ENCODE data around the gene CEP295NL.
"Not testable (repeated sequence)": the region's sequence is repeated elsewhere in the genome, so short reads cannot be mapped to it uniquely, and the experiment has no call there.

CEP295NL gene

DNA sequence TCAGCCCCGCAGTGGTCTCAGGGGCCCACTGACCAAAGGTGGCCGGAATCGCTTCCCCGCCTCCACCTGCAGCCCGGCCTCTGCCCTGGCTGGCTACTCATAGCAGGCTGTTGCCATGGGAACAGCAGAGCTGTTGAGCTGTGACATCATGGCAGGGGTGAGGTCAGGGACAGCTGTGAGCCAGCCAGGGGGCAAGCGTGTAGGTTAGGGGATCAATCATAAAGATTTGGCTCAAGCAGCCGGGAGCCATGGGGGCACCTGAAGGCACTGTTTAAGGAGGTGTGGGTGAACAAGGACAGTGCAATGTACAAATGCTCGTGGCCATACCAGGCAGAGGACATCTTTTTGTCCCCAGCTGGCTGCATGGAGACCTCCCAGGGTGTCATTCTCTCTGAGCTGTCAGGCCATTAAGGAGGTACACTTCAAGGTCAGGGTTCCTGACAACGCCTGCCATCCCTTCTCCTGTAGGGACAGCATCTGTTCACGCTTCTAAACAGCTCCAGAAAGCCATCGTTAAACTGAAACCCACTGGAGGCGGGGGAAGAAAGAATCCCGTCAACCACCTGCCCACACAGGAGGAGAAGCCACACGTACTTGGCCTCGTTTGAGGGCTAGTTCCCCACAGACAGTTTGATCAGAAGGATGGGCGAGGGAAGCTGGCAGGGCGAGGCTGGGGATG is at the start of gene CEP295NL:
TSS of gene CEP295NL (minus strand) at position 101 of the 679 bp plus-strand sequence. CDS start 1,373 bp downstream, outside the sequence.
- no peak for DNase-seq (ENCODE audit: low read depth in 4 of 4, low spot score in 1 of 4)

DNA sequence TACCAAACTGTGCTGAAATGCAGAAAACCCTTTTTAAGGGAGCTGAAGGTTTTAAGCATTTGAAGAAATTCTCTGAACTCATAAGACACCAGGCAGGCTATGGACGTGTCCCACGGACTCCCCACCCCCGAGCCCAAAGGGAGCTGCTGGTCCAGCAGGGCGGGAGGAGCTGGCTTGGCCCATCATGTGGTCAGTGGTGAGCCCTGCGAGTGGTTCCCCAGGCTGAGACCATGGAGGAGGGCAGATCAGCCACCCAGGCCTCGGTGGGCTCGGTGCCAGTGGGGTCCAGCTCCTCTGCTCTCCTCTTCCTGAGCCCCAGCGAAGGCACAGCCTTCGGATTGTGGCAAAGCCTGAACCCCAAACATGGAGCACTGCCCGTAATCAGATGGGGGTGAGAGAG is 49.7 kb upstream of the CEP295NL start:
- DNase-seq (ENCODE audit: low read depth in 4 of 4, low spot score in 1 of 4), result no peak

- DNase-seq (ENCODE audit: low read depth in 4 of 4, low spot score in 1 of 4), result no peak
Measured at GRCh38 chr17:78951967-78952551, 49.1 kb upstream of the CEP295NL start.

DNA sequence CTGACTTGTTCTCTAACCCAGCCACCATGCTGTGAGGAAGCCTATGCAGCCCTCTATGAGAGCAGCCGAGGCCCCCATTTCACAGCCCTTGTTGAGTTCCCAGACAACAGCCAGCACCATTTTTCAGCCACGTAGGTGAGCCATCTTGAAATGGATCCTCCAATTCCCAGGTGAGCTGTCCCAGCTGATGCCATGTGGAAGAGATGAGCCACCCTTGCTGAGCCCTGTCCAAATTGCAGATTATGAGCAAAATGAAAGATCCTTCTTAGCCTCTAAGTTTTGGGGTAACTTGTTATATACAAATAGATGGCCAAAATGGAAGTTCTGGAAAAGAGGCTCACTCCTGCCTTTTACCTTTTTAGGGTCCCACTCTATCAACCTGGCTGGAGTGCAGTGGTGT is 47.9 kb upstream of the CEP295NL start:
- no peak for DNase-seq (ENCODE audit: low read depth in 4 of 4, low spot score in 1 of 4)

- no peak for DNase-seq (ENCODE audit: low read depth in 4 of 4, low spot score in 1 of 4)
Measured at GRCh38 chr17:78947235-78948149, 44.5 kb upstream of the CEP295NL start.

- DNase-seq (ENCODE audit: low read depth in 4 of 4, low spot score in 1 of 4), result no peak
Measured at GRCh38 chr17:78946631-78947030, 43.6 kb upstream of the CEP295NL start.

GRCh38 chr17:78946131-78946530 is 43.1 kb upstream of the CEP295NL start:
- no peak for DNase-seq (ENCODE audit: low read depth in 4 of 4, low spot score in 1 of 4)

DNA sequence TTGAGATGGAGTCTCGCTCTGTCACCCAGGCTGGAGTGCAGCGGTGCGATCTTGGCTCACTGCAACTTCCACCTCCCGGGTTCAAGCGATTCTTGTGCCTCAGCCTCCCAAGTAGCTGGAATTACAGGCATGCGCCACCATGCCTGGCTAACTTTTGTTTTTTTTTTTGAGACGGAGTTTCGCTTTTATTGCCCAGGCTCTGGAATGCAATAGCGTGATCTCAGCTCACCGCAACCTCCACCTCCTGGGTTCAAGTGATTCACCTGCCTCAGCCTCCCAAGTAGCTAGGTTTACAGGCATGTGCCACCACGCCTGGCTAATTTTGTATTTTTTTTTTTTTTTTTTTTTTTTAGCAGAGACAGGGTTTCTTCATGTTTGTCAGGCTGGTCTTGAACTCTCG is 42.5 kb upstream of the CEP295NL start:
- not testable (repeated sequence) for DNase-seq (ENCODE audit: low read depth in 4 of 4, low spot score in 1 of 4)

DNA sequence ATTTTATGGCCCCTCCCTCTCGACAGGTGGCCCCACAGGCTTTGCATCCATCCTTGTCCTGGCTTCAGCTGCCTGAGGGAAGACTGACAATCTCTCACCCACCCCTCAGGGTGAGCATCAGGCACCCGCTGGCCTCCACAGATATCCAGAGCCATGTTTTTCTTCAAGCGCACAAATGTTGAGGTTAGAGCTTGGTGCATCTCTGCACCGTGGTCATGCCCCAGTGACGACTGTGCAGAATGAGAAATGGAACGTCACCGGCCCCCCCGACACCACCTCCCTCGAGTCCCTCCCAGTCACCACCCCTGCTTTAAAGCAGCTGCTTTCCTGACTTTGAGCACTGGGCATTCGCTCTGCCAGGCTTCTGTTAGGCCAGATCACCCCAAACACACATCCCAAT is 42.0 kb upstream of the CEP295NL start:
- DNase-seq (ENCODE audit: low read depth in 4 of 4, low spot score in 1 of 4), result no peak

DNA sequence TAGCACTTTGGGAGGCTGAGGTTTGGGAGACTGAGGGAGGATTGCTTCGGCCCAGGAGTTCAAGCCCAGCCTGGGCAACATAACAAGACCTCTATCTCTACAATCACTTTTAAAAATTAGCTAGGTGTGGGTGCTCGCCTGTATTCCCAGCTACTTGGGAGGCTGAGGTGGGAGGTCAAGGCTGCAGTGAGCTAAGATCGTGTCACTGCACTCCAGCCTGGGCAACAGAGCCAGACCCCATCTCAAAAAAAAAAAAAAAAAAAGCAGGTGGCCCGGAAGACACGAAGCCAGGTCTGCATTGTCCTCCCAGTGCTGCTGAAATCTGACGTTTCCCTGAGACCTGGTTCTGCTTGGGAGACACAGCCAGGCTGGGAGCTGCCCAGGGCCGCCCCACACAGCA is 41.0 kb upstream of the CEP295NL start:
- no peak for DNase-seq (ENCODE audit: low read depth in 4 of 4, low spot score in 1 of 4)

- DNase-seq (ENCODE audit: low read depth in 4 of 4, low spot score in 1 of 4), result no peak
Measured at GRCh38 chr17:78940708-78941107, 37.7 kb upstream of the CEP295NL start.

DNA sequence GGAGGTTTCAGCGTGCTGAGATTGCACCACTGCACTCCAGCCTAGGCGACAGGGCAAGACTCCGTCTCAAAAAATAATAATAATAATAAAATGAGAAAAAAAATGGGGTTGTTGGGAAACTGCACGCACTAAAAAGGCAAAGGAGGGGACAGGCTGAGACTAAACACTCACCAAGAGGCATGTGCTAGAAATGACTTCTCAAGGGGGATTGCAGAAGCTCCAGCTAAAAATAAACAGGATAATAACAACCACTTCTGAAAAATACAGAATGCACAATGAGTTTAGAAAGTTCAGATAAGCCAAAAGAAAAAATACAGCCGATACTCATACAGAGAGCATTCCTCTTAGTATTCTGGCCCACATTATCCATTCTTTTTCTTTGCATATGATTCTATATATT is 37.3 kb upstream of the CEP295NL start:
- no peak for DNase-seq (ENCODE audit: low read depth in 4 of 4, low spot score in 1 of 4)

DNA sequence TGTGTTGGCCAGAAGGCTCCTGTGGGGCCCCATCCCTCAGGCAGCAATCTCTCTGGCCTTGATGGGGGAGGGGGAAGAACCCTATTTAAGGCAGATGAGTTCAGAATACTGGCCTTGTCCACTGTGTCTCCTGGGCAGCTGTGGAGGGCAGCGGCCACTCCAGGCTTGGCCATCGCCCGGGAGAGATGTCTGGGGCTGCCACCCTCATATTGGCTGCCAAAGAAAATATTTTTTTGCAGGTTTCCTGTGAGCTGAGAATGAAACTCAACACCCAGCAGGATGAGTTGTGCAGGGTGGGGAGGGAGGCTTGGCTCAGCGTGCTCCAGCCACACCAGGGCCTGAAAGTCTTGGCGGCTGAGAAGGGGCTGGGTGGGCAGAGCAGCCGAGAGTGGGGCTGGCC is 36.6 kb upstream of the CEP295NL start:
- no peak for DNase-seq (ENCODE audit: low read depth in 4 of 4, low spot score in 1 of 4)

DNA sequence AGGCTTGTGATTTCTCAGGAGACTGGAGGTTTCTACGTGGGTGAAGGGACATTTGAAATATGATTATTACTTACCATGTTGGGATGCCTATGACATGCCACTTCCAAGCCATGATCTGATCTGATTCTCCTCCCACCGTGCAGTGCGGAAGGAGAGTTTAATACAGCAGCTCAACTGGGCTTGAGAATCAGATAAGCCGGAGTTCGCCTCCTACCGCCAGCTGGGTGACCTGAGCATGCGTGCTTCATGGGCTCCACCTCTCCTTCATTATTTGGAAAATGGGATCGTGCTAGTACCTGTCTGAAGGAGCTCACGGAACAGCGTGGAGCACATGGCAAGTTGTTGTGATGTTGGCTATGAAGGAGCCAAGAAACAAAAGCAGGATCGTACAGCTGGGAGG is 34.6 kb upstream of the CEP295NL start:
- DNase-seq (ENCODE audit: low read depth in 4 of 4, low spot score in 1 of 4), result no peak

DNA sequence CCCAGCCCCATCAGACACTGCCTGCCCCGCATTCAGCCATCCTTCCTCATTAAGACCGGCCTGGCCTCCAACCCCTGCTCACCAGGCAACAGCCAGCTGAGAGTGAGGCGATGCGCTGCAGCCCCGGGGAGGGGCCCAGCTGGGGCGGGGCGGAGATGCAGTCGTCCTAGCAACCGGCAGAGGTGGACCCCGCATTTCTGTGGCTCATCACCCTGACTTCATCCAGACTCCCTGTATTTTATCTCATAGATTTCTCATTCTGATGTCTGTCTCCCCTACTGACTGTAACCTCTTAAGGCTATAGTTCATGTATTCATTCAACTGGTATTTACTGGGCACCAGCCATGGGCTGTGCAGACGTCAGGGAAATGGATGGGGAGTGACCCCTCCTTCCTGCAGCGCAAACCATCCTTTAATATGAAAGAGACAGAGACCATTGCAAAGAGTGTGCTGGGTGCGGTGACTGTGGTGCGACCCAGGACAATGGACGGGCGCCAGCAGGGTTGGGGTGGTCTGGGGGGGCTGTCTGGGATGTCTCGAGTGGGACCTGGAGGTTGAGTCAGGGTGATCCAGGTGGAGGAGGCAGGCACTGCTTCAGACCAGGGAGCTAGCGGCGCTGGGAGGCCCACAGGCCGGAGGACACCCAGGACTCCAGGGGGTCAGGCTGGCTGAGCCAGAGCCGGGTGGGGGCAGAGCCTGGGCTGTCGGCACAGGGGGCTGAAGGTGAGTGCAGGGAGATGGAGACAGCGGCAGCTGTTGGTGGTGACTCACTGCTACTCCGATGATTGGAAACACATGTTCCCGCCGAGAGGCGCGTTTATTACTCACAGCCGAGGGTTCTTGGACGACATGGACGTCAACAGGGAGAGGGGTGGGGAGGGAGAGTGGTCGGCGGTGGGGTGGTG is 32.7 kb upstream of the CEP295NL start:
- no peak for DNase-seq (ENCODE audit: low read depth in 4 of 4, low spot score in 1 of 4)

DNA sequence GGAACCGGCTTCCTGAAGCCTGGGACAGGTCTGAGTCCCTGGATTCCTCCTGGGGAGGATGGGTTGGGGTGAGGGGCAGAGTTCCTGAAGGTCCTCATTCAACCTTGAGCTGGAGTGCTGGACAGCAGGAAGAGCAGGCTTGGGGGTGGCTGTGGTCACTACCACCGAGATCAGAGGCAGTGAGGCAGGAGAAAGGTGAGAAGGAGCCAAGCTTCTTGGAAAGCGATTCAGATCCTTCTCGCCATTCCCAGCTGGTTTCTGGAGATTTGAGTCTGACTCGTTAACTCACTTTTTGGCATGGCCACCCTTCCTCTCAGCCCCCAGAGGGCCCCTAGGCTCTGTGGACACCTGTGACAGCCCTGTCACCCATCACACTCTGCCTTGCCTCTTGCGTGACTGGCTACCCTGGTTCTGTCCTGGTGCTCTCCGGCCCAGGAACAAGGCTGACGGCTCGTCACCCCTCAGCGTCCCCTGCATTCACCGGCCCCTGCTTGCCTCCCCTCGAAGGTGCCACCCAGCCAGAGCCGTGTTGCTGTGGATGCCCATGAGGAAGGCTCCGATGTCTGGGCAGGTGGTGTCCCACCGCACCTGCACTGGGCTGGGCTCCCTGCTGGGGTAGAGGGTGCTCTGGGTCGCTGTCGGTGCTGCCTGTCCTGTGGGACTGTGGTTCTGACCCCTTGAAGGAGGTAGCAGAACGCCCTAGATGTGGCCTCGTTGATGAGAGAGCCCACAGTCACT is 31.8 kb upstream of the CEP295NL start:
- no peak for DNase-seq (ENCODE audit: low read depth in 4 of 4, low spot score in 1 of 4)

GRCh38 chr17:78933959-78934568 is 31.1 kb upstream of the CEP295NL start:
- DNase-seq (ENCODE audit: low read depth in 4 of 4, low spot score in 1 of 4), result no peak

DNA sequence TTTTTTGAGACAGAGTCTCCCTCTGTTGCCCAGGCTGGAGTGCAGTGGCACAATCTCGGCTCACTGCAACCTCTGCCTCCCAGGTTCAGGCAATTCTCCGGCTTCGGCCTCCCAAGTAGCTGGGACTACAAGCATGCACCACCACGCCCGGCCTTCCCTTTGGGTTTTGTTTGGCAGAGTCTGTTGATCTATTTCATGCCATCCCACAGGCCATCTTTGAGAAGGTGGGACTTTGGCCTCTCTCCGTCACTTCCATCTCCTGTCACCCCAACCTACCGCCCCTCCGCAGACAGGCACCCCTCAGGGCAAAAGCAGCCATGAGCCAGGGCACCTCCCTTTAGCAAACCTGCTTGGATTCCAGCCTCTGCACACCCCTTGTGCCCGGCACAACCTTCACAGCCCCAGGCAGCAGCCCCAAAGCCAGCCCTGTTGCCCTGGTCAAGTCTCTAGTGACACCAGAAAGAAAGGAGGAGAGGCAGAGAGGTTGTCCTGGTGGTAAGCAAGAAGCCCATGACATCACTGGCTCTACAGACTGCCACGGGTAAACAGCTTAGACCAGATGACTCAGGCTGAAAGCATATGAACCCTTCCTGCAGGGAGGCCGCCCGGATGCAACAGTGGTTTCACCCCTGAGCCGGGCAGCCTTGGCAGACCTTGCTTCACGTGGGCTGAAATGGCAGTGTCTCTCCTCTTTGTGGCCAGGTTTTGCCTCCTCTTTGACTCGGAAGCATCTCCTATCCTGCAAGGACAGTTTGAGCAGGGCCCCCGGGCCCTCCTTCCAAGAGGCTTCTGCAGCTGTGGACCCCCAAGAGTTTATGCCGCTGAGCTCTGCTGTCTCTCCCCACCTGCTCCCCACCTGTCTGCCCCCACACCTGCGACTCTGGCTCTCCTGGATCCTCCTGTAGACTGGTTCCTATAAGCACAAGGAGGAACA is 30.3 kb upstream of the CEP295NL start:
- DNase-seq (ENCODE audit: low read depth in 4 of 4, low spot score in 1 of 4), result no peak
